K562 (cell line): ENCODE results near the gene DHX35. TPM values are rescaled to one million over a fixed set of nuclear protein-coding genes. Genes with fewer than 3 reads are reported as not detected.

ENCODE experiments used
- ATAC-seq: fragments of 200-7000 bp; cut with Tn5 transposase; 3 replicates; pipeline ENCODE4 v1.9.1; 2020; ENCODE audit warnings: moderate library complexity
- BruUV-seq: library from RNA; stranded (reverse); fragments of 400-500 nt; replicated peaks from 2 replicates; lab custom pipeline; 2021; lab: Mats Ljungman, UMichigan
- CTCF ChIA-PET: fragments of 300-600 bp; formaldehyde crosslinking; extraction: SDS; loops from one replicate; lab custom pipeline; 2021; ENCODE audit warnings: low intra/inter-chr PET ratio; lab: Yijun Ruan, JAX
- POLR2A ChIA-PET: fragments of 300-600, 350-650 bp; sonication (Branson Sonifier 250); formaldehyde crosslinking; extraction: SDS; loops from one replicate; lab custom pipeline; 2021; ENCODE audit warnings: antibody characterized with exemption, inconsistent platforms; lab: Yijun Ruan, JAX
- DNase-seq, 4 experiments: peaks; one replicate each; pipeline versions ENCODE4 v3.0.0 to v3.0.0-alpha.2; 2011 to 2018; ENCODE audit warnings: low spot score in 3 of 4, mixed read lengths in 3 of 4; ENCODE audit errors: extremely low read depth in 1 of 4
- FAIRE-seq: peaks from 2 replicates; lab custom pipeline; 2011; peaks lifted over from hg19 to GRCh38; lab: Jason Lieb, UNC
- H2AFZ ChIP-seq: 2 replicates; pipeline ENCODE4 v1.6.0; 2011; ENCODE audit warnings: low read depth, low read length, control low read depth, inconsistent platforms
- H3K27ac ChIP-seq: fragments of 200-600 bp; 3 replicates; pipeline ENCODE4 v1.8.0; 2011; ENCODE audit warnings: low read depth, mild to moderate bottlenecking, control low read depth, inconsistent platforms, low read length, moderate library complexity, mixed read lengths; ENCODE audit errors: extremely low read depth
- H3K27me3 ChIP-seq, 2 experiments: fragments of 300-600 bp in 1 of 2; 2 replicates in 1 of 2; 3 replicates in 1 of 2; pipeline versions ENCODE4 v1.6.0 to v1.8.0; 2011; ENCODE audit warnings: inconsistent platforms in 2 of 2, low read length in 2 of 2, mild to moderate bottlenecking in 1 of 2, mixed read lengths in 1 of 2, moderate library complexity in 1 of 2; ENCODE audit not compliant: control insufficient read depth in 2 of 2, insufficient read depth in 2 of 2
- H3K36me3 ChIP-seq: fragments of 300-600 bp; 3 replicates; pipeline ENCODE4 v1.8.0; 2011; ENCODE audit warnings: mild to moderate bottlenecking, low read length, inconsistent platforms; ENCODE audit not compliant: control insufficient read depth, insufficient read depth
- H3K4me1 ChIP-seq, 2 experiments: fragments of 200-600 bp in 1 of 2; replicated peaks in 1 of 2; 2 replicates in 1 of 2; 3 replicates in 1 of 2; pipeline versions ENCODE4 v1.5.1 to v1.8.0; 2011; ENCODE audit warnings: inconsistent platforms in 2 of 2, low read length in 2 of 2, mild to moderate bottlenecking in 1 of 2, mixed read lengths in 1 of 2, moderate library complexity in 1 of 2; ENCODE audit not compliant: control insufficient read depth in 2 of 2, insufficient read depth in 2 of 2
- H3K4me2 ChIP-seq: 2 replicates; pipeline ENCODE4 v1.6.1; 2011; ENCODE audit warnings: low read length, control low read depth, inconsistent platforms, mixed read lengths; ENCODE audit not compliant: insufficient read depth
- H3K4me3 ChIP-seq: fragments of 200-600 bp; sonication (generic), shearing (Covaris generic); 2 replicates; pipeline ENCODE4 v1.5.1; 2016; ENCODE audit warnings: control low read depth, inconsistent platforms
- H3K79me2 ChIP-seq: fragments of 200-600 bp; 3 replicates; pipeline ENCODE4 v1.8.0; 2011; ENCODE audit warnings: low read length, inconsistent platforms; ENCODE audit not compliant: control insufficient read depth, insufficient read depth
- H3K9ac ChIP-seq, 2 experiments: 2 replicates each; pipeline versions ENCODE4 v1.6.0 to v1.6.1; 2011; ENCODE audit warnings: low read depth in 2 of 2, low read length in 2 of 2, control low read depth in 1 of 2, inconsistent platforms in 1 of 2, mild to moderate bottlenecking in 1 of 2, mixed read lengths in 1 of 2; ENCODE audit not compliant: insufficient read depth in 1 of 2
- H3K9me1 ChIP-seq: one replicate; pipeline ENCODE4 v1.6.0; 2011; ENCODE audit warnings: inconsistent platforms, mild to moderate bottlenecking, low read length, moderate library complexity; ENCODE audit not compliant: control insufficient read depth, insufficient read depth
- H3K9me3 ChIP-seq: replicated peaks from 2 replicates; pipeline ENCODE4 v1.5.1; 2011; ENCODE audit warnings: low read depth, low read length, inconsistent platforms; ENCODE audit not compliant: control insufficient read depth, insufficient read depth
- H4K20me1 ChIP-seq: replicated peaks from 2 replicates; pipeline ENCODE4 v1.6.1; 2011; ENCODE audit warnings: low read length, inconsistent platforms, mixed read lengths; ENCODE audit not compliant: control insufficient read depth, insufficient read depth
- ATF6 ChIP-seq: sonication (generic); formaldehyde crosslinking; IDR thresholded peaks from 2 replicates; pipeline ENCODE4 v1.4.0; 2020; ENCODE audit warnings: mild to moderate bottlenecking, missing genetic modification reagents
- CBX5 ChIP-seq: IDR thresholded peaks from 2 replicates; pipeline ENCODE4 v1.6.1; 2014; ENCODE audit warnings: low read depth, borderline replicate concordance
- DACH1 ChIP-seq: fragments of 450-650 bp; IDR thresholded peaks from 2 replicates; pipeline ENCODE4 v1.6.1; 2018; ENCODE audit not compliant: partially characterized antibody
- ETS2 ChIP-seq: IDR thresholded peaks from 2 replicates; pipeline ENCODE4 v1.6.1; 2016; ENCODE audit warnings: borderline replicate concordance, missing genetic modification characterization, mild to moderate bottlenecking, moderate library complexity, missing compliant biosample characterization; ENCODE audit not compliant: poor library complexity, severe bottlenecking
- EWSR1 ChIP-seq: fragments of 450-650 bp; IDR thresholded peaks from 2 replicates; pipeline ENCODE4 v1.6.1; 2018; ENCODE audit warnings: borderline replicate concordance, mild to moderate bottlenecking, low read depth, moderate library complexity; ENCODE audit not compliant: partially characterized antibody
- KLF6 ChIP-seq: fragments of 250-450 bp; sonication (Bioruptor Pico); IDR thresholded peaks from 2 replicates; pipeline ENCODE4 v1.4.0; 2020; ENCODE audit warnings: mild to moderate bottlenecking, moderate library complexity, borderline replicate concordance
- MEF2A ChIP-seq: IDR thresholded peaks from 2 replicates; pipeline ENCODE4 v1.6.1; 2011; ENCODE audit warnings: low read depth, mild to moderate bottlenecking, low read length, moderate library complexity; ENCODE audit not compliant: control insufficient read depth
- NFATC3 ChIP-seq: fragments of 450-650 bp; IDR thresholded peaks from 2 replicates; pipeline ENCODE4 v1.6.1; 2017; ENCODE audit warnings: mild to moderate bottlenecking
- RBM22 ChIP-seq: fragments of 200-400 bp; formaldehyde crosslinking; IDR thresholded peaks from 2 replicates; pipeline ENCODE4 v1.6.1; 2018; ENCODE audit warnings: low read length, low read depth; ENCODE audit not compliant: poor library complexity, severe bottlenecking
- SIN3B ChIP-seq: fragments of 450-650 bp; IDR thresholded peaks from 2 replicates; pipeline ENCODE4 v1.6.1; 2017; ENCODE audit warnings: low read depth, mild to moderate bottlenecking, moderate library complexity
- SNIP1 ChIP-seq: fragments of 450-650 bp; IDR thresholded peaks from 2 replicates; pipeline ENCODE4 v1.7.1; 2017; ENCODE audit warnings: low read depth, mild to moderate bottlenecking
- TCF7 ChIP-seq: sonication (generic); IDR thresholded peaks from 2 replicates; pipeline ENCODE4 v1.6.1; 2016; ENCODE audit warnings: antibody characterized with exemption, borderline replicate concordance
- ZNF121 ChIP-seq: sonication (generic); formaldehyde crosslinking; conservative IDR thresholded peaks from 2 replicates; pipeline ENCODE4 v1.8.0; 2022; ENCODE audit warnings: missing genetic modification reagents
- WGBS: fragments of 100-300 bp; shearing (Covaris generic); methylation state at CpG from one replicate; pipeline ENCODE4 v1.1.6; 2016; ENCODE audit warnings: low coverage, mixed read lengths; ENCODE audit not compliant: insufficient coverage; ENCODE audit errors: missing lambda C conversion rate; 5-methylcytosine and 5-hydroxymethylcytosine counted together
- in situ Hi-C: fragments of 300-500 bp; cut with MboI; formaldehyde crosslinking; loops from 4 replicates; pipeline ENCODE4 v1.15.0; 2018; ENCODE audit warnings: inconsistent platforms, mixed read lengths
- intact Hi-C: fragments of 100-400 bp; cut with micrococcal nuclease; formaldehyde crosslinking; loops from 2 replicates; pipeline ENCODE4 v1.14.2; 2022
- polyA plus RNA-seq, 8 experiments: library from polyadenylated mRNA; depleted of rRNA in 4 of 8; stranded (reverse) in 5 of 8; unstranded in 3 of 8; fragments of >200 nt; fragmentation: Nextera tagmentation in 2 of 8; fragmentation: Illumina TruSeq in 1 of 8; extraction: Ambion mirVana in 2 of 8; extraction: Trizol in 1 of 8; gene quantifications; 2 replicates each; pipeline versions ENCODE4 v1.2.1 to v1.2.3, GENCODE V29; 2011 to 2014; ENCODE audit warnings: inconsistent platforms in 1 of 8, missing spikeins in 1 of 8
- total RNA-seq, 7 experiments: library from RNA; depleted of rRNA in 6 of 7; stranded (reverse); fragments of >200 nt in 6 of 7; fragmentation: Illumina TruSeq in 2 of 7; extraction: Trizol in 2 of 7; gene quantifications; 2 replicates each; pipeline versions ENCODE4 v1.2.1 to v1.2.3, GENCODE V29; 2011 to 2021; ENCODE audit warnings: low replicate concordance in 1 of 7
- TF ChIP-seq, protein P1 (sequence below): fragments of 450-650 bp; IDR thresholded peaks from 2 replicates; pipeline ENCODE4 v1.6.1; 2016; ENCODE audit warnings: mild to moderate bottlenecking

The DHX35 gene
- total and polyA plus RNA-seq, 9 of the 15 experiments (the other 6 are each of a cell fraction or from before 2014, with no cell fraction given) = 6.5 to 25.6 (median 16.9) TPM

DNA sequence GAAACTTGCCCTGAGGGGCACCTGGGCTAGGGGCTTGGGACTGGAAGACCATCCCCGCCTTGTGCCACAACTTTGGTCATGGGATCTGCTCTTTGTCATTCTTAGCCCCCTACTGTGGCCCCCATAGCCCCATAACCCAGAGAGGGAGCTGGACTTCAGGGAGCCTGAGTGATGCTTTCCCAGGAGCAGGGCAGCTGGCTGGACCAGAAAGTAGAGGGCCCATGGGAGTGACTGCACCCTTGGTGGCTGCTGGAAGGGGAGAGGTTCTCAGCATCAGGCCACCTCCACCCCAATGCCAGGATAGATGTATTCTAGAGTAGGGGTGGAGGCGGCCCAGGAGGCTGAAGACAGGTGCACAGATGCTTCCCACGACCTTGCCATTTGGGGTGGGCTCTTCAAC is 41.7 kb upstream of the DHX35 start:
- H4K20me1 ChIP-seq = no peaks in the 10 kb centered on the region
- DNase-seq (no peak), ATAC-seq (no peak), FAIRE-seq (no peak)
- no peak overlapping the region for H2AFZ ChIP-seq
- H3K27me3 ChIP-seq = peaks cover 0 to 16% of the 10 kb centered on the region in 2 experiments; a peak in 2 of 5 replicates
- H3K4me1 ChIP-seq = no peaks in the 10 kb centered on the region; a peak in 1 of 5 replicates
- CTCF ChIA-PET = no interaction called here
- no peak overlapping the region for H3K4me2 ChIP-seq
- H3K9me3 ChIP-seq = no peaks in the 10 kb centered on the region
- no TSS peak for BruUV-seq
- H3K36me3 ChIP-seq = no peaks in the 10 kb centered on the region
- H3K9ac ChIP-seq = no peak overlapping the region
- WGBS = 7% methylated on average over 3 of the region's 3 CpGs
- no peaks in the 10 kb centered on the region for H3K79me2 ChIP-seq
- POLR2A ChIA-PET = interaction anchor here (0.7 kb wide), 1 partner anchor 493 kb away, joined by 4 read pairs; no protein-coding TSS in a partner anchor
- H3K4me3 ChIP-seq = no peak overlapping the region
- no peaks in the 10 kb centered on the region for H3K9me1 ChIP-seq
- intact Hi-C loops = no loop called here
- in situ Hi-C loops = no loop called here
- no peak overlapping the region for H3K27ac ChIP-seq
- TF ChIP-seq RBM22 = no peak
- TF ChIP-seq TCF7 = no peak
- TF ChIP-seq NFATC3 = no peak
- TF ChIP-seq EWSR1 = no peak
- no peak for TF ChIP-seq SNIP1
- TF ChIP-seq MEF2A = no peak
- no peak for TF ChIP-seq DACH1
- TF ChIP-seq ETS2 = no peak
- TF ChIP-seq ATF6 = no peak
- no peak for TF ChIP-seq SIN3B
- TF ChIP-seq KLF6 (CRISPR knock-in tag) = no peak
- TF ChIP-seq, protein P1, sequence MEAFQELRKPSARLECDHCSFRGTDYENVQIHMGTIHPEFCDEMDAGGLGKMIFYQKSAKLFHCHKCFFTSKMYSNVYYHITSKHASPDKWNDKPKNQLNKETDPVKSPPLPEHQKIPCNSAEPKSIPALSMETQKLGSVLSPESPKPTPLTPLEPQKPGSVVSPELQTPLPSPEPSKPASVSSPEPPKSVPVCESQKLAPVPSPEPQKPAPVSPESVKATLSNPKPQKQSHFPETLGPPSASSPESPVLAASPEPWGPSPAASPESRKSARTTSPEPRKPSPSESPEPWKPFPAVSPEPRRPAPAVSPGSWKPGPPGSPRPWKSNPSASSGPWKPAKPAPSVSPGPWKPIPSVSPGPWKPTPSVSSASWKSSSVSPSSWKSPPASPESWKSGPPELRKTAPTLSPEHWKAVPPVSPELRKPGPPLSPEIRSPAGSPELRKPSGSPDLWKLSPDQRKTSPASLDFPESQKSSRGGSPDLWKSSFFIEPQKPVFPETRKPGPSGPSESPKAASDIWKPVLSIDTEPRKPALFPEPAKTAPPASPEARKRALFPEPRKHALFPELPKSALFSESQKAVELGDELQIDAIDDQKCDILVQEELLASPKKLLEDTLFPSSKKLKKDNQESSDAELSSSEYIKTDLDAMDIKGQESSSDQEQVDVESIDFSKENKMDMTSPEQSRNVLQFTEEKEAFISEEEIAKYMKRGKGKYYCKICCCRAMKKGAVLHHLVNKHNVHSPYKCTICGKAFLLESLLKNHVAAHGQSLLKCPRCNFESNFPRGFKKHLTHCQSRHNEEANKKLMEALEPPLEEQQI = no peak
- TF ChIP-seq CBX5 = no peak
- TF ChIP-seq ZNF121 (CRISPR knock-in tag) = no peak
